CD4-positive, alpha-beta T cell treated with Interleukin-6 for 4 hours (primary cell): Measurements from ENCODE around the gene RAP1GAP.
"Not testable (repeated sequence)": the region's sequence is repeated elsewhere in the genome, so short reads cannot be mapped to it uniquely, and the experiment has no call there.

ENCODE experiments used
- DNase-seq: peaks from one replicate; pipeline ENCODE4 v3.0.0-alpha.2; 2020; ENCODE audit warnings: mixed read lengths

RAP1GAP gene

GRCh38 chr1:21641967-21642739 lies 27.0 kb downstream of the RAP1GAP start:
- no peak for DNase-seq

GRCh38 chr1:21641537-21641936 lies 27.6 kb downstream of the RAP1GAP start:
- no peak for DNase-seq

DNA sequence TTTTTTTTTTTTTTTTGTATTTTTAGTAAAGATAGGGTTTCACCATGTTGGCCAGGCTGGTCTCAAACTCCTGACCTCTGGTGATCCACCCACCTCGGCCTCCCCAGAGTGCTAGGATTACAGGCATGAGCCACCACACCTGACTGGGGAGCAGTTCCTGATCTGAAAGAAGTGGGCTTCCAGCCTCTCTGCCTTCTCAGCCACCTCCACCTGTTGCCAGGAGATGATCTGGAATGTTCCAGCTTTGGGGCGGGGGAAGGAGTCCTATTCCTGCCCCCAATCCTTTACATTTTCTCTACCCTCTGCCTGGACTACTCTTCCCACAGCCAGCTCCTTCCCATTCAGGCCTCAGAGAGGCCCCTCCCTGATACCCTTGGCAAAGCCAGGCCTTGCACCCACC lies 28.1 kb downstream of the RAP1GAP start:
- DNase-seq: no peak

GRCh38 chr1:21640653-21641052 lies 28.5 kb downstream of the RAP1GAP start:
- DNase-seq: no peak

DNA sequence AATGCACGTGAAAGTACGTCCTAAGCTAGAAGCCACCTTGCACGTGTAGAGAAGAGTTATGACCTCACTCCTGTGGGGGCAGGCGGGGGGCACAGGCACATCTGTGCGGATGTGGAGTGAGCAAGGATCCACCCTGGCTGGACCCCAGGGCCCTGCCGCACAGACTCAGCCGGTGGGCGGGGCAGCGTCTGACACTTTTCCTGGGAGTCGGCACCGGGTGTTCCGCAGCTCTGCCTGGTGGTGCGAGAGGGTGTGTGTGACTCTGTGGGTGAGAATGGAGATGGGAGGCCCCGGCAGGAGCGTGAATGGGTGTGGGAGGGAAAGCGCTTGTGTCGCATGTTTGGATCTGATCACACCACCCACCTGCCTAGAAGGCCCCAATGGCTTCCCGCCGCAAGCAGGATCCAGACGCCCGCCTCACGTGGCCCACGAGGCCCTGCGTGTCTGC lies 29.5 kb downstream of the RAP1GAP start:
- no peak for DNase-seq

DNA sequence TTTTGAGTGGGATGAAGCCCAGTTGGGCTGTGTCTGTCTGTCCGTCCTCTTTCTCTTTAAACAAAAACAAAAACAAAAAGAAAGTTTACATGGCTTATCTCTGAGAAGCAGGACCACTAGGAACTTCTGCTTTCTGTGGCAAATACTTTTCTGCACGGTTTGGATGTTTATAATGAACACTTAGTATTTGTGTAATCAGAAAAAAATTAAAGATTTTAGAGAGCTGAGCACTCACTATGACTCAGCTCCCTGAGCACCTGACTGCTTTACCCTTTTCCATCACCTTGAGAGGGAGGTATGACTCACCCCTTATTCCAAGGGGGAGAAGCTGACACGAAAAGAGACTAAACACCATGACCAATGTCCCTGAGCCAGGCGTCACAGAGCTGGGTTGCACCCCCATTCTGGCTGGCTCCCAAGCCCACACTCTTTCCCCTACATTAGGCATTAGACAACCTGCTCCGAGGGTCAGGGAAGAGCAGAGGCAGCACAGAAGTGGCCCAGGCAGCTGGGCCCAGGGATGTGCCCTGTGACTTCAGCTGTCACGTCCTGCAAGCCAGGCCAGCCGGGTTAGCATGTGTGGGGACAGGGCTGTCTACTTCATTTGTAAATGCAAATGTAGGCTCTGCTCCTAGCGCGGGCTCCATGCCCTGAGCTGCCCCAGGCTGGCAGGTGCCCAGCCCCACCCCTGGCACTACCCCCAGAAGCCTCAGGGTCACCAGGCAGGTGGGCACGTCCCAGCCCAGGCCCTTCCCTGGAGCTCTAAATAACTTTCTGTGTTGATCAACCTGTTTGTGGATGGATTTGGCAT lies 30.4 kb downstream of the RAP1GAP start:
- DNase-seq: no peak

- DNase-seq: no peak
Observed at GRCh38 chr1:21637514-21637913, 31.6 kb downstream of the RAP1GAP start.

DNA sequence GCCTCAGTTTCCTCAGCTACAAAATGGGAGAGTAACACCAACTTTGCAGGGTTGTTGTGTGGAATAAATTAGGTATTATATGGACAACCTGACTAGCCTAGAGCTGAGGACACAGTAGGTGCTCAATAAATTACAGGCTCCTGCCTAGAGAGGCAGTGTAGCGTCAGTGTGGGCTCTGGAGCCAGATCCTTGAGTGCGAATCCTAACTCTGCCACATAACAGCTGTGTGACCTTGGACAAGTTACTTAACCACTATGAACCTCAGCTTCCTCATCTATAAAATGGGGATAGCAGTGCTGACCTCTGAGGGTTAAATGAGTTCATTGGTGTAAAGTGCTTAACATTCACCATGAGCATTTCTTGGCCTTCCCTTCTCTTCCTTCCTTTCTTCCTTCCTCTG lies 33.1 kb downstream of the RAP1GAP start:
- no peak for DNase-seq

GRCh38 chr1:21634806-21635535 lies 34.2 kb downstream of the RAP1GAP start:
- no peak for DNase-seq

DNA sequence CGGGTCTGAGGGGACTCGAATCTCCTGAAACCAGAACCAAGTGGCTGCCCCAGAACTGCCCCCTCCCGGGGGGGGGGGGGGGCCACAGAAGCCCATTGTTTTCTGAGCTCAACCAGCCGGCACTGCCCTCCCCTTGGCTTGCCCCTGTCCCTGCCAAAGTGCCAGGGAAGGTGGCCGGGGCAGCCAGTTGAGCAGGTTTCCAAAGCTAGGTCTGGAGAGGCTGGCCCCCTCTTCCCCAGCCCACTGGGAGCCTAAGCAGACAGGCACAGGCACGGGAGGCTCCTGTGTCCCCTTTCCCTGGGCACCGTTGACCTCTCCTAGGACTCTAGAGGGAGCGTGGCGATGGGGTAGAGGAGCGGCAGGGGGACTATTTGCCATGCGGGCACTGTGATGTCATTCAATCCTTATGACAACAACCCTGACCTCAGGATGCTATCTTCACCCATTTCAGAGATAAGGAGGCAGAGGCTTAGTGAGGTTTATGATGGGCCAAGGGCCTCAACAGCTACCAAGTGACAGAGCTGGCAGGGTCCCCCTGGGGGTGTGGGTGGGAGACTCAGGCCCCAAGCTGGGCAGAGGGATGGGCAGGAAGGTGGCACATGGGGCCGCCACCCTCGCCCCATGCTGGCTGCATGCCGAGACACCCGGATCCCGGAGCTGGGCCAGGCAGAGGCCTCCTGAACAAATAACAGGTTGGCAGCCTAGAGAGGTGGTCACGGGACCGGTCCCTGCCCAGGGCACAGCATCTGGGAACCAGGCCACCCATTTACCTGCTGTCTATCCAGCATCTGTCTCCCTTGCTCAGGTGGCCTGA lies 35.0 kb downstream of the RAP1GAP start:
- no peak for DNase-seq

DNA sequence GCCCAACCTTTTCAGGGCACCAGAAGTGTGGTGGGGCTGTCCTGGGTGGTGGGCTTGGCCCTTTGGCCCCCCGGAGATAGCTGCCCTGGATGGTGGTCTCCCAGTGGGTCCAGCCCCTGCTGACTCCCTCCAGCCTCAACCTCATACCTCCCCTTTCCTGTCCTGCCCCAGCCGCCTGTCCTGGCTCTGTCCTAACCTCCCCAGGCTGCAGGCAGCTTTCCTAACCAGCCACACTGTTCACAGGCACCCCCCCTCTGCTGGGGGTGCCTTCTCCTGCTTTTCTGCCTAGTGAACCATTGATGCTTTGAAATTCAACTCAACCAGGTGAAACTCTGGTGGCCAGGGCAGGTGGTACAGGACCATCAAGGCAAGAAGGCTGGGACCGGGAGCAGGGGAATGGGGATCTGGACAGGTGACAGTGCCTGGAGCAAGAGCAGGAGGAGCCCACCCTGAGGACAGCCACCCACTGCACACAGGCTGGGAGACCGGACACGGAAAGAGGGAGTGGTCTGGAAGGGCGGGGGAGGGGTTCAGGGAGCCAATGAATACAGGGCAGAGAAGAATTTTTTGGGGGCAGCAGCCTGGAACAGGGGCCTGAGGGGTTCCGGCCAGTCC lies 35.9 kb downstream of the RAP1GAP start:
- no peak for DNase-seq

DNA sequence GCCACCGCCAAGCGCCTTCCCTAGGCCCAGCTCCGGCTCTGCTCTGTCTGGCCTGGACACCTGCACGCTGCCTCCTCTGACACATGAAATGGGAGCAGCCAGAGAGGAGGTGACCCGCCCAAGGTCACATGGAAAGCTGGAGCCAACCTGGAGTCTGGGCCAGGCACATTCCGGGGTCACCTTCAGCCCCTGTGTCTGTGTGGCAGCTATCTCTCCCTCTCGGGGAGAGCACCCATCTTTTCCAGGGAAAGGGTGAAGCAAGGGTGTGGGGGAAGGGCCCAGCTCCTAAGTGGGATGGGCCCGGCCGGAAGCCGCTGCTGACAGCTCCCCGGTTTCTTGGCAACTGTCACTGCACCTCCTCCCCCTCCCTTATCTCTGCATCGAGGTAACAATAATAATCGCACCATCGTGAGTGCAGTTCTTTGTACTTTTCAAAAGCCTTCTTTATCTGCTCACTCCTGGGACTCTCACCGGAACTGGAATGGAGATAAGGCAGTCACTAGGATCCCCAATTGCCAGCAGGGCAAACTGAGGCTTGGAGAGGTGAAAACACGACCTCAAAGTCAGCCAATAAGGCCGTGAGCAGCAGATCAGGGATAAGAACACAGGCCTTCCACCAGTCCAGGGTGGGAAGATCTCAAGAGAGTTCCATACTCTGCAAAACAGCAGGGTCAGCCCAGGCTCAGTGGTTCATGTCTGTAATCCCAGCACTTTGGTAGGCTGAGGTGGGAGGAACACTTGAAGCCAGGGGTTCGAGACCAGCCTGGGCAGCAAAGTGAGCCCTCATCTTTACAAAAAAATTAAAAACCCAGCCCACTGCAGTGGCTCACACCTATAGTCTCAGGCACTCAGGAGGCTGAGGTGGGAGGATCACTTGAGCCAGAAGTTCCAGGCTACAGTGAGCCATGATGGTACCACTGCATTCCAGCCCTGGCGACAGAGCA lies 36.9 kb downstream of the RAP1GAP start:
- DNase-seq: no peak

DNA sequence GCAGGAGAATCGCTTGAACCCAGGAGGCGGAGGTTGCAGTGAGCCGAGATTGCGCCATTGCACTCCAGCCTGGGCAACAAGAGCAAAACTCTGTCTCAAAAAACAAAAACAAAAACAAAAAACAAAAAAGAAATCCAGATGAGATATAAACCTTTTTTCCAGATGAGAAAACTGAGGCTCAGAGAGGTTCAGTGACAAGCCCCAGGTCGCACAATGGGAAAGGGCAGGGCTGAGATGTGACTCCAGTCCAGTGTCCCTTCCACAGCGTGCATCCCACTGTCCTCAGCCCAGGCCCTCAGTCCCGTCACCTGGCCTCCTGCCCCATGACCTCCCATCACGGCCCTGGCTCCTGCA lies 37.6 kb downstream of the RAP1GAP start:
- not testable (repeated sequence) for DNase-seq

GRCh38 chr1:21630571-21631343 lies 38.4 kb downstream of the RAP1GAP start:
- DNase-seq: no peak

DNA sequence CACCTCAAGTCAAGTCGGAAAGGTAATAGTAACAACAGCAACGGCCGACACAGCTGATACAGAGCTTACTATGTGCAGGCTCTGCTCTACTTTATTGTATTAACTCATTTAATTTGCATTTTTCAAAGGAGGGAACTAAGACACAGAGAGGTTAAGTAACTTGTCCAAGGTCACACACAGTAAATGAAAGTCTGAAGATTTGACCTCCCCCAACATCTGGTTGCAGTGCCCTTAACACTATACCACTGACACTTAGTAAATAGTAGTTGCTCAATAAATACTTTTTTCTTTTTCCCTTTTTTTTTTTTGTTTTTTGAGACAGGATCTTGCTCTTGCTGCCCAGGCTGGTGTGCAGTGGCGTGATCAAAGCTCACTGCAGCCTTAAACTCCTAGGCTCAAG lies 39.2 kb downstream of the RAP1GAP start:
- DNase-seq: no peak

GRCh38 chr1:21628798-21629393 lies 40.3 kb downstream of the RAP1GAP start:
- no peak for DNase-seq

- no peak for DNase-seq
Observed at GRCh38 chr1:21626921-21627339, 42.2 kb downstream of the RAP1GAP start.

DNA sequence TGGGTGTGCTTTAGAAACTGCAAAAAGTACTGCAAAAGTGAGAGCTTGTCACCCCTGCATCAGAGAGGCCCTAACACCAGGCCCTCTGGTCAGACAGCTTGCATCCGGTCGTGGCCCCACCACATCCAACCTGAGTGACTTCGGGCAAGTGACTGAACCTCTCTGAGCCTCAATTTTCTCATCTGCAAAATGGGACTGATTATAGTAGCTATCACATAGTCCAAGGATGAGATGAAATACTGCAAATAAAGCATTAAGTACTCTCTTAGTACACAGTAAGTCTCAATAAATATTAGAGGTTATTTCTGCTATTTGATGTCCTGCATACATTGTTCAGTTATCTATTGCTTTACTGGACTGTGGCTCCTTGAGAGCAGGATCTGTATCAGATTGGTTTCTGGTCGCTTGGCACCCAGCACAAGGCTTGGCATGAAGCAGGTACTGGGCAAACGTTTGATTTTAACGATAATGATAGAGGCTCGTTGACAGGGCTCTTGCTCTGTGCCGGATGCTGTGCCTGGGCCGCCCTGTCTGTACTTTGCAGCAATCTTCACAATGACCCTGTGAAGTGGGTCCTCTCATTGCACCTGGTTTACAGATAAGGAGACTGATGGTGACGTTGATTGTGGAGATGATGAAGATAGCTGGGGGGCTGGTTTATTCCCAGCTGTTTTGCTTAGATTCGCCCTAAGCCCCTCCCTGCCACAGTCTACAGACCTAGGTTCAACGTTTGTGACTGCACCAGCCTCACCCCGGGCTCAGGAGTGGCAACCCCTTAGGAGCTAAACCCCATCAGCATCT lies 43.6 kb downstream of the RAP1GAP start:
- no peak for DNase-seq
